C4-2B (cell line): ENCODE measurements around the gene SH3RF1.

Experiments
- H3K27ac ChIP-seq: fragments of 450-650 bp; 2 replicates; pipeline ENCODE4 v1.5.1; 2017
- CTCF ChIP-seq: fragments of 450-650 bp; conservative IDR thresholded peaks from 2 replicates; pipeline ENCODE4 v1.5.1; 2017; ENCODE audit warnings: mild to moderate bottlenecking
- ZFX ChIP-seq: fragments of 450-650 bp; IDR thresholded peaks from 2 replicates; pipeline ENCODE4 v1.6.1; 2017

Gene SH3RF1

GRCh38 chr4:169120624-169121023 lies 150.1 kb downstream of the SH3RF1 start:
- H3K27ac ChIP-seq: no peak overlapping the region
- TF ChIP-seq CTCF (no peak), ZFX (no peak)

- TF ChIP-seq CTCF (no peak), ZFX (no peak)
- H3K27ac ChIP-seq: no peak overlapping the region
These were observed 151.2 kb downstream of the SH3RF1 start for GRCh38 chr4:169119536-169119935.

GRCh38 chr4:169117591-169118081 lies 153.1 kb downstream of the SH3RF1 start:
- TF ChIP-seq ZFX: no peak
- no peak for TF ChIP-seq CTCF
- H3K27ac ChIP-seq: no peak overlapping the region

GRCh38 chr4:169116270-169116901 lies 154.4 kb downstream of the SH3RF1 start:
- no peak overlapping the region for H3K27ac ChIP-seq
- TF ChIP-seq ZFX: no peak
- no peak for TF ChIP-seq CTCF

GRCh38 chr4:169115897-169116254 lies 154.9 kb downstream of the SH3RF1 start:
- TF ChIP-seq ZFX: no peak
- no peak for TF ChIP-seq CTCF
- H3K27ac ChIP-seq: no peak overlapping the region

GRCh38 chr4:169115144-169115896 lies 155.4 kb downstream of the SH3RF1 start:
- H3K27ac ChIP-seq: no peak overlapping the region
- TF ChIP-seq CTCF (no peak), ZFX (no peak)

- no peak for TF ChIP-seq ZFX
- TF ChIP-seq CTCF: no peak
- H3K27ac ChIP-seq: no peak overlapping the region
These were observed 156.3 kb downstream of the SH3RF1 start for GRCh38 chr4:169114341-169114974.
